ENCODE results near the gene KCNQ1.

GRCh38 chr11:2797741-2798361 lies 353.0 kb downstream of the KCNQ1 start:
- TF ChIP-seq CTCF (conservative IDR thresholded peaks at IDR 0.05; ENCODE audit: low read length) = no peak
- TF ChIP-seq EZH2phosphoT487 (IDR thresholded peaks at IDR 0.05; ENCODE audit: borderline replicate concordance) = no peak

All from Loucy (cell line).